ENCODE measurements around the gene ABCA7.

DNA sequence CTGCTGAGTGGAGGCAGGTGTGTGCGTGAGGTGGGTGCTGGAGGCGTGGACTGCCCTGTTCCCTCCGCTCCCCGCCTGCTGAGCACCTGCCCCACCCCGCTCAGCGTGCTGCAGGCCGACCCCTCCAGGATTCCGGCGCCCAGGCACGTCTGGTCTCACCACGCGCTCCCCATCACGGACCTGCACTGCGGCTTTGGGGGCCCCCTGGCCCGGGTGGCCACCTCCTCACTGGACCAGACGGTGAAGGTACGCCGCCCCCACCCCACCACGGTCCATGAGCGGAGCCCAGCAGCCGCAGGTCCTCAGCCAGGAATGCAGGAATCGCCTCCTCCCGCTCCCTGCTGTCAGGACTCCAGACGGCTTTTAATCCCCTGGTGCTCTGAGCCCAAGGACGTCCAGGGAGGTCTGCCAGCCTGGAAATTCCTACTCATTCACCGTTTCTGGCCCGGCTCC, 49.8 kb upstream of the ABCA7 start:
- TF ChIP-seq CTCF (IDR thresholded peaks at IDR 0.05; ENCODE audit: low read length): no peak
- no peak for TF ChIP-seq EZH2 (optimal IDR thresholded peaks at IDR 0.05; ENCODE audit: low read depth, low read length)
- no peak for TF ChIP-seq EZH2phosphoT487 (IDR thresholded peaks at IDR 0.05; ENCODE audit: low read length)
